ENCODE measurements around the gene SPNS1. TPM values are rescaled to one million over a fixed set of nuclear protein-coding genes. Genes with fewer than 3 reads are reported as not detected.
A peak's percentile ranks its signal among the peaks of the same experiment; 100 is the strongest.

SPNS1 gene
- total RNA-seq, 1 donor from 2014 or later = 29.2 TPM

DNA sequence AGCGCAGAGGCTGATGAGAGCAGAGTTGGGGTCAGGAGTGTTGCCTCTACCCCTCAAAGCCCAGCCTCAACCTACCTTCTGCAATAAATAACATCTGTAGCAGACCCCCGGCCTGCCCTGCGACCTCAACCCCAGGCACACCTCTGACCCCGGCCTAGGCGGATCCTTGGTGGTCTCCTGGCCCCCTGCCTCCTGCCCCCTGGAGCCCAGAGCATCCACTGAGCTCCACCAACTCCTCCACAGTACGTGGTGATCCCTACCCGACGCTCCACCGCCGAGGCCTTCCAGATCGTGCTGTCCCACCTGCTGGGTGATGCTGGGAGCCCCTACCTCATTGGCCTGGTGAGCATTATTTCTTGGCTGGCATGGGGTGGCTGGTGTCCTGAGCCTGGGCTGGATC is 8.4 kb downstream of the SPNS1 start:
- Mint-ChIP-seq H3K36me3 (ENCODE audit: low read depth) (peaks cover 62% of the 10 kb centered on the region), H3K4me1 (peaks cover 17% of the 10 kb centered on the region), H3K27me3 (no peaks in the 10 kb centered on the region), H3K9me3 (peaks cover 7% of the 10 kb centered on the region), H3K27ac (no peak overlapping the region), H3K4me3 (no peak overlapping the region)
- intact Hi-C loops (cut with micrococcal nuclease) = no loop called here
- POLR2A ChIA-PET = no interaction called here
- ATAC-seq (ENCODE audit: low read depth) (no peak), DNase-seq (no peak)
- no peak for TF ChIP-seq CTCF (IDR thresholded peaks at IDR 0.05)
- CTCF ChIA-PET = no interaction called here

- ATAC-seq (ENCODE audit: low read depth) (no peak), DNase-seq (no peak)
- POLR2A ChIA-PET = no interaction called here
- intact Hi-C loops (cut with micrococcal nuclease) = no loop called here
- Mint-ChIP-seq H3K27ac (no peak overlapping the region), H3K9me3 (peaks cover 7% of the 10 kb centered on the region), H3K27me3 (no peaks in the 10 kb centered on the region), H3K36me3 (ENCODE audit: low read depth) (peaks cover 58% of the 10 kb centered on the region), H3K4me1 (peaks cover 13% of the 10 kb centered on the region), H3K4me3 (no peak overlapping the region)
- no peak for TF ChIP-seq CTCF (IDR thresholded peaks at IDR 0.05)
- CTCF ChIA-PET = no interaction called here
Observed at GRCh38 chr16:28983644-28984043, 9.1 kb downstream of the SPNS1 start.

GRCh38 chr16:28984091-28984490 is 9.5 kb downstream of the SPNS1 start:
- peaks cover 7% of the 10 kb centered on the region for H3K9me3 Mint-ChIP-seq
- no peak for DNase-seq
- intact Hi-C loops (cut with micrococcal nuclease) = no loop called here
- peaks cover 56% of the 10 kb centered on the region for H3K36me3 Mint-ChIP-seq (ENCODE audit: low read depth)
- no peak overlapping the region for H3K4me3 Mint-ChIP-seq
- no peak for ATAC-seq (ENCODE audit: low read depth)
- no peak for TF ChIP-seq CTCF (IDR thresholded peaks at IDR 0.05)
- ChIA-PET CTCF (no interaction called here), POLR2A (interaction anchor here (0.7 to 1.7 kb wide), 3 partner anchors 7 to 80 kb away, joined by 3 to 6 read pairs (median 4); partner anchors contain the start of gene SPNS1)
- H3K27ac Mint-ChIP-seq = no peak overlapping the region
- peaks cover 13% of the 10 kb centered on the region for H3K4me1 Mint-ChIP-seq
- no peaks in the 10 kb centered on the region for H3K27me3 Mint-ChIP-seq

GRCh38 chr16:28984619-28985135 is 10.1 kb downstream of the SPNS1 start, which contains the start of gene LAT:
Gene LAT (plus strand): TSS chr16:28985052. CDS start chr16:28985418, 366 bp downstream.
- intact Hi-C loops (cut with micrococcal nuclease) = no loop called here
- peak within 1 kb of the TSS; percentile 41 for H3K4me3 Mint-ChIP-seq
- peaks cover 7% of the 10 kb centered on the region for H3K9me3 Mint-ChIP-seq
- no peak for TF ChIP-seq CTCF (IDR thresholded peaks at IDR 0.05)
- ChIA-PET POLR2A (interaction anchor here (0.5 to 1.7 kb wide), 11 partner anchors 8 to 1666 kb away, joined by 3 to 6 read pairs (median 3); partner anchors contain the start of genes ALDOA, KATNIP, PRR14 and SPNS1), CTCF (no interaction called here)
- peak; percentile 68 for ATAC-seq (ENCODE audit: low read depth)
- H3K4me1 Mint-ChIP-seq = peaks cover 13% of the 10 kb centered on the region
- H3K27ac Mint-ChIP-seq = no peak within 1 kb of the TSS
- DNase-seq = no peak
- peaks cover 56% of the 10 kb centered on the region for H3K36me3 Mint-ChIP-seq (ENCODE audit: low read depth)
- H3K27me3 Mint-ChIP-seq = no peaks in the 10 kb centered on the region

GRCh38 chr16:28985211-28986041 is 10.8 kb downstream of the SPNS1 start:
- H3K4me3 Mint-ChIP-seq = peak overlapping the region; percentile 41
- DNase-seq (no peak), ATAC-seq (ENCODE audit: low read depth) (no peak)
- no peak for TF ChIP-seq CTCF (IDR thresholded peaks at IDR 0.05)
- CTCF ChIA-PET = no interaction called here
- POLR2A ChIA-PET = interaction anchor here (0.7 to 1.7 kb wide), 4 partner anchors 9 to 12 kb away, joined by 3 to 6 read pairs (median 4); partner anchors contain the start of gene SPNS1
- H3K27ac Mint-ChIP-seq = no peak overlapping the region
- no peaks in the 10 kb centered on the region for H3K27me3 Mint-ChIP-seq
- H3K9me3 Mint-ChIP-seq = peaks cover 7% of the 10 kb centered on the region
- H3K36me3 Mint-ChIP-seq (ENCODE audit: low read depth) = peaks cover 56% of the 10 kb centered on the region
- H3K4me1 Mint-ChIP-seq = peaks cover 13% of the 10 kb centered on the region
- intact Hi-C loops (cut with micrococcal nuclease) = no loop called here
